ENCODE results near the gene NPVF.

GRCh38 chr7:25244254-25245033 is 16.2 kb upstream of the NPVF start:
- TF ChIP-seq EP300 (IDR thresholded peaks at IDR 0.05; ENCODE audit: borderline replicate concordance) (no peak), CEBPB (IDR thresholded peaks at IDR 0.05) (no peak), REST (IDR thresholded peaks at IDR 0.05; ENCODE audit: low read depth) (no peak)
